Measurements from ENCODE around the gene PRDX2. TPM values are rescaled to one million over a fixed set of nuclear protein-coding genes. Genes with fewer than 3 reads are reported as not detected.

The PRDX2 gene
- total RNA-seq, 1 donor from 2014 or later = 166 TPM

- TF ChIP-seq CTCF (IDR thresholded peaks at IDR 0.05; ENCODE audit: insufficient read depth, low read depth, low read length) = no peak
- no peak for TF ChIP-seq EZH2 (IDR thresholded peaks at IDR 0.05; ENCODE audit: insufficient read depth, low read length)
- Histone ChIP-seq H3K4me1 (ENCODE audit: insufficient read depth, low read length) (peaks cover 4% of the 10 kb centered on the region), H3K27ac (ENCODE audit: low read depth, low read length) (no peak overlapping the region), H4K20me1 (ENCODE audit: insufficient read depth, low read length) (no peaks in the 10 kb centered on the region), H3K36me3 (ENCODE audit: insufficient read depth, low read length) (no peaks in the 10 kb centered on the region), H3K79me2 (ENCODE audit: insufficient read depth, low read length) (no peaks in the 10 kb centered on the region), H3K4me2 (ENCODE audit: low read length) (no peak overlapping the region), H3K9ac (ENCODE audit: low read length) (no peak overlapping the region), H3K4me3 (ENCODE audit: insufficient read depth, low read depth, low read length) (no peak overlapping the region), H2AFZ (ENCODE audit: low read depth, low read length) (no peak overlapping the region), H3K27me3 (ENCODE audit: insufficient read depth, low read length) (peaks cover 49% of the 10 kb centered on the region), H3K9me3 (ENCODE audit: insufficient read depth, low read depth, low read length) (peaks cover 5% of the 10 kb centered on the region)
- no peak for DNase-seq (ENCODE audit: low read depth)
- no peaks in the 10 kb centered on the region for H3K4me1 Mint-ChIP-seq (ENCODE audit: low read depth, unreplicated experiment)
- H3K4me3 Mint-ChIP-seq (ENCODE audit: unreplicated experiment) = peak overlapping the region; percentile 58
- no peak overlapping the region for H3K27ac Mint-ChIP-seq (ENCODE audit: unreplicated experiment)
- FAIRE-seq = no peak
- H3K36me3 Mint-ChIP-seq (ENCODE audit: low read depth, unreplicated experiment) = no peaks in the 10 kb centered on the region
- peaks cover 3% of the 10 kb centered on the region for H3K9me3 Mint-ChIP-seq (ENCODE audit: unreplicated experiment)
- peaks cover 33% of the 10 kb centered on the region for H3K27me3 Mint-ChIP-seq (ENCODE audit: low read depth, unreplicated experiment)
Measured at GRCh38 chr19:12837225-12837624, 35.6 kb upstream of the PRDX2 start.

GRCh38 chr19:12836529-12836863 is 34.9 kb upstream of the PRDX2 start:
- DNase-seq (ENCODE audit: low read depth) = no peak
- Histone ChIP-seq H3K4me2 (ENCODE audit: low read length) (peak overlapping the region; percentile 20), H3K27me3 (ENCODE audit: insufficient read depth, low read length) (peaks cover 57% of the 10 kb centered on the region), H3K9me3 (ENCODE audit: insufficient read depth, low read depth, low read length) (peaks cover 5% of the 10 kb centered on the region), H3K9ac (ENCODE audit: low read length) (no peak overlapping the region), H3K79me2 (ENCODE audit: insufficient read depth, low read length) (no peaks in the 10 kb centered on the region), H4K20me1 (ENCODE audit: insufficient read depth, low read length) (no peaks in the 10 kb centered on the region), H3K27ac (ENCODE audit: low read depth, low read length) (no peak overlapping the region), H3K36me3 (ENCODE audit: insufficient read depth, low read length) (no peaks in the 10 kb centered on the region), H3K4me3 (ENCODE audit: insufficient read depth, low read depth, low read length) (no peak overlapping the region), H3K4me1 (ENCODE audit: insufficient read depth, low read length) (peaks cover 4% of the 10 kb centered on the region), H2AFZ (ENCODE audit: low read depth, low read length) (no peak overlapping the region)
- TF ChIP-seq CTCF (IDR thresholded peaks at IDR 0.05; ENCODE audit: insufficient read depth, low read depth, low read length) (no peak), EZH2 (IDR thresholded peaks at IDR 0.05; ENCODE audit: insufficient read depth, low read length) (no peak)
- Mint-ChIP-seq H3K27ac (ENCODE audit: unreplicated experiment) (no peak overlapping the region), H3K36me3 (ENCODE audit: low read depth, unreplicated experiment) (no peaks in the 10 kb centered on the region), H3K4me3 (ENCODE audit: unreplicated experiment) (peak overlapping the region; percentile 60), H3K4me1 (ENCODE audit: low read depth, unreplicated experiment) (no peaks in the 10 kb centered on the region), H3K27me3 (ENCODE audit: low read depth, unreplicated experiment) (peaks cover 37% of the 10 kb centered on the region), H3K9me3 (ENCODE audit: unreplicated experiment) (peaks cover 3% of the 10 kb centered on the region)
- FAIRE-seq = no peak

- no peak overlapping the region for H3K4me3 Mint-ChIP-seq (ENCODE audit: unreplicated experiment)
- no peak overlapping the region for H3K27ac Mint-ChIP-seq (ENCODE audit: unreplicated experiment)
- Histone ChIP-seq H3K4me2 (ENCODE audit: low read length) (no peak overlapping the region), H3K9me3 (ENCODE audit: insufficient read depth, low read depth, low read length) (no peaks in the 10 kb centered on the region), H3K27ac (ENCODE audit: low read depth, low read length) (no peak overlapping the region), H3K79me2 (ENCODE audit: insufficient read depth, low read length) (no peaks in the 10 kb centered on the region), H3K4me3 (ENCODE audit: insufficient read depth, low read depth, low read length) (no peak overlapping the region), H3K9ac (ENCODE audit: low read length) (no peak overlapping the region), H3K4me1 (ENCODE audit: insufficient read depth, low read length) (no peaks in the 10 kb centered on the region), H3K27me3 (ENCODE audit: insufficient read depth, low read length) (peaks cover 62% of the 10 kb centered on the region), H3K36me3 (ENCODE audit: insufficient read depth, low read length) (no peaks in the 10 kb centered on the region), H2AFZ (ENCODE audit: low read depth, low read length) (no peak overlapping the region), H4K20me1 (ENCODE audit: insufficient read depth, low read length) (no peaks in the 10 kb centered on the region)
- no peaks in the 10 kb centered on the region for H3K36me3 Mint-ChIP-seq (ENCODE audit: low read depth, unreplicated experiment)
- peaks cover 3% of the 10 kb centered on the region for H3K9me3 Mint-ChIP-seq (ENCODE audit: unreplicated experiment)
- DNase-seq (ENCODE audit: low read depth) (no peak), FAIRE-seq (no peak)
- TF ChIP-seq CTCF (IDR thresholded peaks at IDR 0.05; ENCODE audit: insufficient read depth, low read depth, low read length) (no peak), EZH2 (IDR thresholded peaks at IDR 0.05; ENCODE audit: insufficient read depth, low read length) (no peak)
- no peaks in the 10 kb centered on the region for H3K4me1 Mint-ChIP-seq (ENCODE audit: low read depth, unreplicated experiment)
- peaks cover 43% of the 10 kb centered on the region for H3K27me3 Mint-ChIP-seq (ENCODE audit: low read depth, unreplicated experiment)
Measured at GRCh38 chr19:12834976-12835757, 33.6 kb upstream of the PRDX2 start.

Data from astrocyte (in vitro differentiated cells and primary cell).